Measurements from ENCODE around the gene UBL5. TPM values are rescaled to one million over a fixed set of nuclear protein-coding genes. Genes with fewer than 3 reads are reported as not detected.

Gene UBL5
- polyA plus RNA-seq, 2 of the 4 experiments (the other 2 are of a cell fraction): 460 to 519 TPM

GRCh38 chr19:9792206-9793070, 35.3 kb upstream of the UBL5 start:
- no peak for FAIRE-seq

GRCh38 chr19:9793071-9793591, 34.6 kb upstream of the UBL5 start:
- 84% methylated on average over 17 of the region's 36 CpGs for WGBS (ENCODE audit: missing lambda C conversion rate)
- ChIA-PET CTCF (no interaction called here), POLR2A (no interaction called here)
- Histone ChIP-seq H3K27ac (peak overlapping the region; percentile 67 to 89), H3K4me2 (peak overlapping the region; percentile 89), H3K9me3 (no peaks in the 10 kb centered on the region), H3K4me1 (0 out of 3 replicates have a peak, but pooled peaks cover 3% of the 10 kb centered on the region), H3K4me3 (peak overlapping the region; percentile 61)
- ATAC-seq (peak; percentile 5 to 26; a peak in 4 of 6 replicates), DNase-seq (ENCODE audit: low read depth in 1 of 2, low spot score in 1 of 2) (peak in 1 of 2 experiments; percentile 33), FAIRE-seq (no peak)
- TF ChIP-seq FOSL2 (IDR thresholded peaks at IDR 0.05): no peak
- no peak for TF ChIP-seq FOSL2 (CRISPR knock-in tag; IDR thresholded peaks at IDR 0.05)
- peak; percentile 15; the same call in 1 of the 2 replicates for TF ChIP-seq MAX (IDR thresholded peaks at IDR 0.05)

More at GRCh38 chr19:9792206-9793070, 35.3 kb upstream of the UBL5 start:
- H3K27ac ChIP-seq: peak overlapping the region; percentile 67 to 89
- H3K4me3 ChIP-seq: peak overlapping the region; percentile 61
- ATAC-seq (peak; percentile 79 to 89), DNase-seq (ENCODE audit: low read depth in 1 of 2, low spot score in 1 of 2) (peak; percentile 59 to 90)
- no peaks in the 10 kb centered on the region for H3K9me3 ChIP-seq
- TF ChIP-seq NR3C1 (IDR thresholded peaks at IDR 0.05): no peak
- no peak for TF ChIP-seq JUN (IDR thresholded peaks at IDR 0.05)
- peak; percentile 64 for TF ChIP-seq MAX (IDR thresholded peaks at IDR 0.05)
- no peak for TF ChIP-seq MAFK (IDR thresholded peaks at IDR 0.05; ENCODE audit: partially characterized antibody)
- TF ChIP-seq ELK1 (IDR thresholded peaks at IDR 0.05; ENCODE audit: low read depth, low read length): no peak
- TF ChIP-seq HMGXB4 (CRISPR knock-in tag; IDR thresholded peaks at IDR 0.05; ENCODE audit: borderline replicate concordance): no peak
- TF ChIP-seq FOSL2 (IDR thresholded peaks at IDR 0.05): no peak
- TF ChIP-seq FOSL2 (CRISPR knock-in tag; IDR thresholded peaks at IDR 0.05): no peak
- TF ChIP-seq E2F6 (IDR thresholded peaks at IDR 0.05; ENCODE audit: borderline replicate concordance, low read depth): peak; percentile 36; the same call in 1 of the 2 replicates
- ChIA-PET POLR2A (no interaction called here), CTCF (no interaction called here)
- 0 out of 3 replicates have a peak, but pooled peaks cover 3% of the 10 kb centered on the region for H3K4me1 ChIP-seq
- H3K4me2 ChIP-seq: peak overlapping the region; percentile 89
- WGBS (ENCODE audit: missing lambda C conversion rate): 0% methylated on average over 2 of the region's 70 CpGs

- FAIRE-seq (no peak), ATAC-seq (peak; percentile 35 to 69; a peak in 4 of 6 replicates), DNase-seq (ENCODE audit: low read depth in 1 of 2, low spot score in 1 of 2) (peak; percentile 35 to 89)
- no peak overlapping the region for H3K4me3 ChIP-seq
- ChIA-PET POLR2A (no interaction called here), CTCF (interaction anchor here (0.8 to 1.3 kb wide), 4 partner anchors 14 to 591 kb away, joined by 3 to 4 read pairs (median 4); partner anchors contain the start of gene ZNF266)
- 47% methylated on average over 6 of the region's 6 CpGs for WGBS (ENCODE audit: missing lambda C conversion rate)
- no peak overlapping the region for H3K4me2 ChIP-seq
- H3K27ac ChIP-seq: no peak overlapping the region
- no peaks in the 10 kb centered on the region for H3K9me3 ChIP-seq
- H3K4me1 ChIP-seq: 0 out of 3 replicates have a peak, but pooled peaks cover under 1% of the 10 kb centered on the region
- peak; percentile 65 for TF ChIP-seq CTCF (IDR thresholded peaks at IDR 0.05)
- TF ChIP-seq MAZ (IDR thresholded peaks at IDR 0.05; ENCODE audit: borderline replicate concordance, low read depth, low read length): no peak
- no peak for TF ChIP-seq TFCP2L1 (CRISPR knock-in tag; IDR thresholded peaks at IDR 0.05)
- TF ChIP-seq RAD21 (conservative IDR thresholded peaks at IDR 0.05 in 1 of 2, IDR thresholded peaks at IDR 0.05 in 1 of 2): peak; percentile 77 to 86
- peak; percentile 73 for TF ChIP-seq SMC3 (IDR thresholded peaks at IDR 0.05)
Observed at GRCh38 chr19:9796113-9796773, 31.5 kb upstream of the UBL5 start.
